Keratinocyte (primary cell): ENCODE results near the gene ZNF185. TPM values are rescaled to one million over a fixed set of nuclear protein-coding genes. Genes with fewer than 3 reads are reported as not detected.

Source experiments
- DNase-seq: peaks from one replicate; pipeline ENCODE4 v3.0.0-alpha.2; 2011; ENCODE audit warnings: low read depth, missing footprints, low spot score
- FAIRE-seq: peaks from 2 replicates; lab custom pipeline; 2011; peaks lifted over from hg19 to GRCh38; lab: Jason Lieb, UNC
- H2AFZ ChIP-seq: 2 replicates; pipeline ENCODE4 v1.6.0; 2012; ENCODE audit warnings: low read length, control low read depth, inconsistent platforms; ENCODE audit not compliant: control insufficient read depth
- H3K27ac ChIP-seq: 2 replicates; pipeline ENCODE4 v1.5.1; 2011; ENCODE audit warnings: low read length; ENCODE audit not compliant: control insufficient read depth, insufficient read depth
- H3K27me3 ChIP-seq: 3 replicates; pipeline ENCODE4 v1.6.0; 2011; ENCODE audit warnings: low read length; ENCODE audit not compliant: control insufficient read depth, insufficient read depth; ENCODE audit errors: extremely low read depth
- H3K36me3 ChIP-seq, 2 experiments: 2 replicates in 1 of 2; 3 replicates in 1 of 2; pipeline ENCODE4 v1.5.1; 2011; ENCODE audit warnings: low read length in 2 of 2, mild to moderate bottlenecking in 1 of 2; ENCODE audit not compliant: control insufficient read depth in 2 of 2, insufficient read depth in 2 of 2; ENCODE audit errors: extremely low read depth in 1 of 2
- H3K4me1 ChIP-seq: 3 replicates; pipeline ENCODE4 v1.5.1; 2011; ENCODE audit warnings: low read length; ENCODE audit not compliant: control insufficient read depth, insufficient read depth; ENCODE audit errors: extremely low read depth
- H3K4me2 ChIP-seq: 3 replicates; pipeline ENCODE4 v1.6.0; 2011; ENCODE audit warnings: low read depth, low read length; ENCODE audit not compliant: control insufficient read depth, insufficient read depth; ENCODE audit errors: extremely low read depth
- H3K4me3 ChIP-seq, 3 experiments: fragments of 200-600 bp in 1 of 3; sonication (generic) in 1 of 3; 2 replicates in 2 of 3; 3 replicates in 1 of 3; pipeline ENCODE4 v1.5.1; 2011 to 2016; ENCODE audit warnings: low read length in 3 of 3, mild to moderate bottlenecking in 3 of 3, control low read depth in 2 of 3, inconsistent platforms in 1 of 3, low read depth in 1 of 3, mixed read lengths in 1 of 3, mixed run types in 1 of 3, moderate library complexity in 1 of 3; ENCODE audit not compliant: control insufficient read depth in 2 of 3, insufficient read depth in 2 of 3; ENCODE audit errors: extremely low read depth in 1 of 3
- H3K79me2 ChIP-seq: 2 replicates; pipeline ENCODE4 v1.6.0; 2012; ENCODE audit warnings: low read length; ENCODE audit not compliant: control insufficient read depth, insufficient read depth
- H3K9ac ChIP-seq: 3 replicates; pipeline ENCODE4 v1.6.0; 2011; ENCODE audit warnings: low read length; ENCODE audit not compliant: control insufficient read depth, insufficient read depth; ENCODE audit errors: extremely low read depth
- H3K9me1 ChIP-seq: 3 replicates; pipeline ENCODE4 v1.6.0; 2011; ENCODE audit warnings: low read length; ENCODE audit not compliant: control insufficient read depth, insufficient read depth; ENCODE audit errors: extremely low read depth
- H3K9me3 ChIP-seq: 2 replicates; pipeline ENCODE4 v1.5.1; 2012; ENCODE audit warnings: low read depth, low read length; ENCODE audit not compliant: control insufficient read depth
- H4K20me1 ChIP-seq: 3 replicates; pipeline ENCODE4 v1.6.0; 2011; ENCODE audit warnings: low read length; ENCODE audit not compliant: control insufficient read depth, insufficient read depth; ENCODE audit errors: extremely low read depth
- CTCF ChIP-seq, 3 experiments: IDR thresholded peaks in 1 of 3; conservative IDR thresholded peaks in 1 of 3; optimal IDR thresholded peaks in 1 of 3; 2 replicates in 2 of 3; 3 replicates in 1 of 3; pipeline versions ENCODE3 to v1.5.1; 2011; ENCODE audit warnings: low read length in 3 of 3, mild to moderate bottlenecking in 3 of 3, moderate library complexity in 2 of 3, control low read depth in 1 of 3, inconsistent platforms in 1 of 3; ENCODE audit not compliant: insufficient read depth in 2 of 3; ENCODE audit errors: extremely low read depth in 1 of 3
- EZH2 ChIP-seq: IDR thresholded peaks from one replicate; pipeline ENCODE4 v1.6.1; 2012; ENCODE audit warnings: inconsistent platforms, mild to moderate bottlenecking, low read length, moderate library complexity
- dilution Hi-C: fragments of 300-500 bp; cut with MboI; formaldehyde crosslinking; loops from one replicate; pipeline ENCODE4 v1.7.0; 2020; ENCODE audit warnings: low sequenced_read_pairs; ENCODE audit not compliant: extremely low pct_ligation_motif_present
- polyA plus RNA-seq, 5 experiments: library from polyadenylated mRNA; depleted of rRNA in 3 of 5; stranded (reverse) in 3 of 5; stranded (forward) in 1 of 5; unstranded in 1 of 5; fragments of >200 nt; gene quantifications; 1 replicate in 1 of 5; 2 replicates in 3 of 5; 3 replicates in 1 of 5; pipeline versions ENCODE4 v1.2.1 to v1.2.3, GENCODE V29; 2011 to 2012; ENCODE audit warnings: missing spikeins in 2 of 5, low read depth in 1 of 5, low replicate concordance in 1 of 5

Gene ZNF185
- polyA plus RNA-seq, 1 donor (not counting 4 experiments of a cell fraction or from before 2014, with no cell fraction given), result 55.6 TPM

GRCh38 chrX:152943826-152944225 lies 46.0 kb downstream of the ZNF185 start:
- H2AFZ ChIP-seq, result no peak overlapping the region
- no peaks in the 10 kb centered on the region for H4K20me1 ChIP-seq
- no peaks in the 10 kb centered on the region for H3K9me3 ChIP-seq
- FAIRE-seq (no peak), DNase-seq (no peak)
- dilution Hi-C loops, result no loop called here
- peaks cover 3% of the 10 kb centered on the region for H3K4me1 ChIP-seq
- H3K27me3 ChIP-seq, result no peaks in the 10 kb centered on the region
- no peak overlapping the region for H3K4me2 ChIP-seq
- TF ChIP-seq CTCF (optimal IDR thresholded peaks at IDR 0.05 in 1 of 3, IDR thresholded peaks at IDR 0.05 in 1 of 3, conservative IDR thresholded peaks at IDR 0.05 in 1 of 3; ENCODE audit: extremely low read depth in 1 of 3, insufficient read depth in 2 of 3, low read length in 3 of 3) (no peak), EZH2 (no peak)
- H3K9ac ChIP-seq, result no peak overlapping the region
- H3K9me1 ChIP-seq, result no peaks in the 10 kb centered on the region
- H3K79me2 ChIP-seq, result no peaks in the 10 kb centered on the region
- peaks cover 3 to 5% of the 10 kb centered on the region in 2 experiments for H3K36me3 ChIP-seq
- H3K27ac ChIP-seq, result no peak overlapping the region
- no peak overlapping the region for H3K4me3 ChIP-seq

- no peaks in the 10 kb centered on the region for H4K20me1 ChIP-seq
- no peak for TF ChIP-seq CTCF (optimal IDR thresholded peaks at IDR 0.05 in 1 of 3, IDR thresholded peaks at IDR 0.05 in 1 of 3, conservative IDR thresholded peaks at IDR 0.05 in 1 of 3; ENCODE audit: extremely low read depth in 1 of 3, insufficient read depth in 2 of 3, low read length in 3 of 3)
- TF ChIP-seq EZH2, result no peak
- no peaks in the 10 kb centered on the region for H3K79me2 ChIP-seq
- H3K9ac ChIP-seq, result no peak overlapping the region
- DNase-seq (no peak), FAIRE-seq (no peak)
- peaks cover 3 to 5% of the 10 kb centered on the region in 2 experiments for H3K36me3 ChIP-seq
- no peaks in the 10 kb centered on the region for H3K9me3 ChIP-seq
- dilution Hi-C loops, result no loop called here
- no peaks in the 10 kb centered on the region for H3K27me3 ChIP-seq
- H3K27ac ChIP-seq, result no peak overlapping the region
- H3K4me1 ChIP-seq, result peaks cover 3% of the 10 kb centered on the region
- H3K4me2 ChIP-seq, result no peak overlapping the region
- H2AFZ ChIP-seq, result no peak overlapping the region
- no peaks in the 10 kb centered on the region for H3K9me1 ChIP-seq
- no peak overlapping the region for H3K4me3 ChIP-seq
Observed at GRCh38 chrX:152945021-152945979, 47.4 kb downstream of the ZNF185 start.
